HG03565 (cell line): ENCODE results near the gene QSOX2.

ENCODE experiments used
- ATAC-seq: cut with Tn5 transposase; IDR thresholded peaks from one replicate; pipeline ENCODE4 v1.9.1; 2021; ENCODE audit warnings: mild to moderate bottlenecking, moderate library complexity; ENCODE audit not compliant: unreplicated experiment

QSOX2 gene, protein sequence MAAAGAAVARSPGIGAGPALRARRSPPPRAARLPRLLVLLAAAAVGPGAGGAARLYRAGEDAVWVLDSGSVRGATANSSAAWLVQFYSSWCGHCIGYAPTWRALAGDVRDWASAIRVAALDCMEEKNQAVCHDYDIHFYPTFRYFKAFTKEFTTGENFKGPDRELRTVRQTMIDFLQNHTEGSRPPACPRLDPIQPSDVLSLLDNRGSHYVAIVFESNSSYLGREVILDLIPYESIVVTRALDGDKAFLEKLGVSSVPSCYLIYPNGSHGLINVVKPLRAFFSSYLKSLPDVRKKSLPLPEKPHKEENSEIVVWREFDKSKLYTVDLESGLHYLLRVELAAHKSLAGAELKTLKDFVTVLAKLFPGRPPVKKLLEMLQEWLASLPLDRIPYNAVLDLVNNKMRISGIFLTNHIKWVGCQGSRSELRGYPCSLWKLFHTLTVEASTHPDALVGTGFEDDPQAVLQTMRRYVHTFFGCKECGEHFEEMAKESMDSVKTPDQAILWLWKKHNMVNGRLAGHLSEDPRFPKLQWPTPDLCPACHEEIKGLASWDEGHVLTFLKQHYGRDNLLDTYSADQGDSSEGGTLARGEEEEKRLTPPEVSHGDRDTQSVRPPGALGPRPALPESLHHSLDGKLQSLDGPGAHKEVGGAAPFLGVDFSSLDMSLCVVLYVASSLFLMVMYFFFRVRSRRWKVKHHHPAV

GRCh38 chr9:136245219-136246150, at the start of gene QSOX2:
TSS of gene QSOX2 (minus strand) at chr9:136245812. CDS start at chr9:136245803, 9 bp downstream.
- peak; percentile 51 for ATAC-seq

- ATAC-seq, result no peak
Observed at GRCh38 chr9:136295055-136295454, 49.4 kb upstream of the QSOX2 start.

DNA sequence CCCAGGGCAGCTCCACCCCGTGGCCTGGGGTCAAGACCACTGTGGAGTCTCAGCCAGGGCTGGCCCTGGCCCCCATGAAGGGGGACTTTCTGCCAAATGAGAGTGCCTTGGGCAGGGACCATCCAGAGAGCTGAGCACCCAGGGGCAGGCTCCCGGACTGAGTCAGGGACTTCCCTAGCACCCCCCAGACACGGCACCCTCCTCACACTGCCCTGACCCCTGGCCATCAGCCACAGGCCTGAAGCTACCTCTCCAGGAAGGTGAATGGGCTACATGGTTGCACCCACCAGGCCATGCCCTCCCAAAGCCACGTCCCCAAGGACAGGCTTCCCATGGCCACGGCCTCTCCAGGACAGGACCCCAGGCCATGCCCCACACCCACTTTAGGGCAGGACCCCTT, 48.8 kb upstream of the QSOX2 start:
- no peak for ATAC-seq

GRCh38 chr9:136293476-136294077, 48.0 kb upstream of the QSOX2 start:
- ATAC-seq, result no peak

DNA sequence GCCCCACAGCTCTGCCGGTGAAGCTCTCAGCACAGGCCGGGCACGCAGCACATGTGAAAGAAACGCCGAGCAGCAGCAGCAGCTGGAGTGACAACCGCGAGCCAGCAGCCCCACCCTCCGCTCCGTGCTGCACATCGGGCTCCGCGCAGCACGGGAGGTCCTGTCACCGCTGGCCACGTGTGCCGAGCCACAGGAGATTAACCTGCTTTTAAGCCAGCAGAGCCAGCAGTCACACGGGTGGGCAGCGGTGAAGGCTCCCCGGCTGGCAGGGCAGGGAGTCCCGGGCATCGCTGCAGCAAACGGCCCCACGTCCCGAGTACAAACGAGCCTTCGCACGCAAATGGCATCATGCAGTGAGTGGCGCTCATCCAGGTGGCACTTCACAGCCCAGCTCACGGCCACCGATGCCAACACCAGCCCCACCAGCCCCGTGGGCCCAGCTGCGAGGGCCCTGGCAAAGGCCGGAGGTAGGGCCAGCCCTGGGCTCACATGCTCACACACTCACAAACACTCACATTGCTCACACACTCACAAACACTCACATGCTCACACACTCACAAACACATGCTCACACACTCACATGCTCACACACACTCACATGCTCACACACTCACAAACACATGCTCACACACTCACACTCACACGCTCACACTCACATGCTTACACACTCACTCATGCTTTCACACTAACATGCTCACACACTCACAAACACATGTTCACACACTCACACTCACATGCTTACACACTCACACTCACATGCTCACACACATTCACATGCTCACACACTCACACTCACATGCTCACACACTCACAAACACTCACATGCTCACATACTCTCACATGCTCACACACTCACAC, 47.2 kb upstream of the QSOX2 start:
- ATAC-seq, result no peak

- no peak for ATAC-seq
Observed at GRCh38 chr9:136292026-136292538, 46.5 kb upstream of the QSOX2 start.

GRCh38 chr9:136291306-136292025, 45.9 kb upstream of the QSOX2 start:
- no peak for ATAC-seq

DNA sequence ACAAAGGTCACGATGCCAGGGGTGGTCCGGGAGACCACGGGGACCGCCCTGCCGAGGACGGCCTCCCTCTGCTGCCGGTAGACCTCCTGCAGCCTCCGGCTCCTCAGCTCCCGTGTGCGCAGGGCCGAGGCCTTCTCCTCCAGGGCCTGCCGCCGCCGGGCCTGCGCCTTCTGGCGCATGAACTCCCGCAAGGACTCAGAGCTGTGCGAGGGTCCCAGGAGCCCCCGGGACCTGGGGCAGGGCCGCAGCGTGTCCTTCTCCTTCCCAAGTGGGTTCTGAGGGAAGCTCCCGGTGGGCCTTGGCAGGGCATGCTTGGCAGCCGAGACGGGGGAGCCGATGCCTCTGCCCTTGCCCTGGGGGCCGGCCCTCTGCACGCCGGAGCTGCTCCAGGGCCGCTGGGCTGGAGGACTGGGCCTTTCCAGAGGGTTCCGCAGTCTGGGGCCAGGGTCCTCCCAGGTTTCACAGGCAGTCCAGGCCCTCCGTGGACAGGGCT, 44.9 kb upstream of the QSOX2 start:
- no peak for ATAC-seq

DNA sequence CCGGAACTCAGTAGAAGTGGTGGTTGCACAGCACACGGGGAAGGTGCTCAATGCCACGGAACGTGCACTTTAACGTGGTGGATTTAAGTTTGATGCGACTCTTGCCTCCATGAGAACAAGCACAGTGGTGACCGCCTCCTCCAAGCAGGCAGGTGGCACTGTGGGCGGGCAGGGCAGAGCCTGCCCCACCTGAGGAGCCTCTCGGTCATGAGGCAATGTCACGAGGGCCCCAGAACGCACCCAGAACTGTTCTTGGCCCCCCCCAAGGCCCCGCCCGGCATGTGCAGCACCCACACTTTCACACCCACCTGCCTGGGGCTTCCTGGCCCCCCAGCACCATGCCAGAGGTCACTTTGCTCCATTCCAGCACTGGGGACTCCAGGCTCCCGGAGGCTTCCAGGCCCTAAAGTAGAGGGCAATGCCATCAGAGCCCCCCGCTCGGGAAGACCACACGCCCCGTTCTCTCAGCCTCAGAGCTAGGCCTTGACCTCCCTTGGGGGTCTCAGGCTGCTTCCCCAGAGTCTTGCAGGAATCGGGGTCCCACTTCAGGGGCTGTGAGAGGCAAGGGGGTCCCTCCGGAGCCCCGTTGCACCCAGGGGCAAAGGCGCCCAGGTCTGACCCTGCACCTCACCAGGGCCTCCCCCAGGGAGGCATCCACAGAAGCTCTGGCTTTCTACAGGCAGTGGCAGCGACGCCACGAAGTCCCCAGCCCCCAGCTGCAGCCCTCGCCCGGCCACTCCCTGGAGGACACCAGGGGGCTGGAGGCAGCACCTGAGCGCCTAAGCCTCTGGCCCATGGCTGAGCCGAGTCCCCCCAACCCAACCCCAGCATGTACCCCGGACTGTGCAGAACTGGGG, 44.3 kb upstream of the QSOX2 start:
- no peak for ATAC-seq

GRCh38 chr9:136287960-136288753, 42.5 kb upstream of the QSOX2 start:
- ATAC-seq, result no peak

DNA sequence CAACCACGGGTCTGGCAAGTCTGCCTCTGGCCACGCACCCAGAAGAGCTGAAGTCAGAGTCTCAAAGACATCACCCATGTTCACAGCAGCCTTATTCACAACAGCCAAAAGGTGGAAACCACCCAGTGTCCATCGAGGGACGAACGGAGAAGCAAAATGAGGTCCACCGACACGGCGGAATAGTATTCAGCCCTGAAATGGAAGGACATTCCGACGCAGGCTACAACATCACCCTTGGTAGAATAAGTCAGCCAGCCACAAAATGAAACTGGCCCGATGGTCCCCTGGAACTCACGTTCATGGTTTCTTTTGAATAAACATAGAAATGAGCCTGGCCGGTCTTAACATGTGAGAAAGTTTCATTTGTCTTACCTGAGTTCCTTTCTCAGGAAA, 41.4 kb upstream of the QSOX2 start:
- ATAC-seq, result no peak

DNA sequence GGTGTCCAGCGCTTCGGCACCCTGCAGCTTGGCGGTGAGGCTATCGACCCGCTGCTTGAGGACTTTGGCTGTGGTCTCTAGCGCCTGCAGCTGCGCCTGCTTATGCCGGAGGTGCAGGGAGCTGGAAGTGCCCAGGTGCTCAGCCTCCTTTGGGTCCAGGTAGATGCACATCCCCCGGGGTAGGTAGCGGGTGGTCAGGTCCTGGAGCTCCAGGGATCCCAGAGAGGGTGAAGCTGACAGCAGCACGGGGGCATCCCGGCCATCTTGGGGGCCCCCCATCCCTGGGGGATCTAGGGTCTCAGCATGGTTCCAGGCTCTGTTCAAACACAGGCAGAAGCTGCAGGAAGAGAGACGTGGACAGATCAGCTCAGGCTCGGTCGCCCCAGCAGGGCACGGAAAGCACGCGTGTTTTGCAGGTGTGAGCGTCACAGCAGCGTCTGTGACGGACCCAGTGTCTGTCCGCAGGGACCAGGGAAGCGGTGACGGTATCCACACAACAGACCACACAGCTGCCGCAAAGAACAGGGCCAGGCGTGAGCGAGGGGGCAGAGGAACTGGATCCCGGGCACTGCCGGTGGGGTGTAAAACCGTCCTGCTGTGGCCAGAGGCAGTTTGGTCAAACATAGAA, 40.9 kb upstream of the QSOX2 start:
- no peak for ATAC-seq

- ATAC-seq, result no peak
Observed at GRCh38 chr9:136285501-136286358, 40.1 kb upstream of the QSOX2 start.

DNA sequence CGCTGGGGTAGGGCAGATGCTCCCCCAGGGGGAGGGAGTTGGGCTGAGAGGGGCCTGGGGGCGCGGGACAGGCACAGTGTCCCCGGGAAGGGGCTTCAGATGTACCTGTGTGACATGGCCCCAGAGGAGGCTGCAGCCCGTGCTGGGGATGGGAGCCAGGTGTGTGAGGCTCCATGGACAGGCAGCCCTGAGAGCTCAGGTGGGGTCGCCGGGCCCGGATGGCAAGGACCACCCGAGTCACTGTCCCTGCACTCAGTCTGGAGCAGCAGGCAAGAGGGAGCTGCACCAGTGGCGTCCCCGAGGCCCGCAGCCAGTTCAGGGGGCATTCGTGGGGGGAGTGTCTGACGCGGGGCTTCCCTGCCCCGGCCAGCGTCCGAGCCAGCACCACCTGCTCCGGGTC, 39.3 kb upstream of the QSOX2 start:
- no peak for ATAC-seq

DNA sequence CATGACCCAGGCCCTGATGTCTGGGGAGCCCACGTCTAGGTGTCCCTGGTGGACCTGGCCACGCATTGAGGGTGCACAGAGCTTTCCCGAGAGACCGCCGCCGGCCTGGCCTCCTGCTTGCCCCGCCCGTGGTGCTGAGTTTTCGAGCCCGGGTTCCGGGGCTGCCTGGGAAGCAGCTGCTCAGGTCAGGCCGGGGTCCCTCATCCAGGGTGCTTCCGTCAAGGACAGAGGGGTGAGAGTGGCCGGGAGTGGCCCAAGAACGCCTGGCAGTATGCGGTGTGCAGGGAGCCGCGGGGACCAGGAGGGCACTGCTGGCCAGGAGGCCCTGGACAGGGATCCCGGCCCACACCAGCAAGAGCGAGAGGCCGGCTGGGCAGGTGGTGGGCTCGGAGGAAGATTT, 38.7 kb upstream of the QSOX2 start:
- no peak for ATAC-seq
